ENCODE measurements around the gene CSAG3.
"Not testable (repeated sequence)": the region's sequence is repeated elsewhere in the genome, so short reads cannot be mapped to it uniquely, and the experiment has no call there.

The CSAG3 gene

DNA sequence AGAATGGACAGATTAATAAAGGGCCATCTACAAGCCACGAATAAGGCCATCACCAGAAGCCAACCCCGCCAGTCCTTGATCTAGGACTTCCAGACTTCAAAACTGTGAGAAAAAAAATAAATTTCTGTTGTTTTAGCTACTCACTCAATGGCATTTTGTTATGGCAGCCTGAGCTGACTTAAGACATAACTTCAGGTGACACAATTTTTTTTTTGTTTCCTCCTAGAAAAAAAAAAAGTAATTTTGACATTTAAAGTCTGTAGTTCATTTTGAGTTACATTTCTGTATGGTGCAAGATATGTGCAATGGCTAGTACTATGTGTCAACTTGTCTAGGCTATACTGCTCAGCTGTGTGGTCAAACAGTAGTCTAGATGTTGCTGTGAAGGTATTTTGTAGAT, at the start of gene CSAG3:
TSS of gene CSAG3 (plus strand) at position 301 of the 400 bp plus-strand sequence.
- DNase-seq = not testable (repeated sequence)

DNA sequence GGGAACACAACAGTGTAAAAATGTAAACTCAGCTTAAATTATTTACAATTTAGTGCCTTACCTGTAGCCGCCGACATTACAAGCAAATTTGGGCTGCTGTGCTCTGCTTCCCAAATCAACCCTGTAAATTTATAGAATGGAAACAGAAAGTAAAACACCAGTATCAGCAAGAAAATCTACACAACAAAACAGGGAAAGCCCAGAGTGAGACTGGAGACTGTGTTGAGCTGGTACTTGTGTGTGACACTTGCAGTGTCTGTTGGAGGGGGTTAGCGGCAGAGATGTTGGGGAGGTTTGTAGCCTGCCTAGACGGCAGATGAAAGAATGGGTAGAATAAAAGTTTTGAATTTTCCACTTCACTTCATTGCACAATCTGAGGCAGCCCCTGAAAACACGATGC, 45.8 kb upstream of the CSAG3 start:
- not testable (repeated sequence) for DNase-seq

DNA sequence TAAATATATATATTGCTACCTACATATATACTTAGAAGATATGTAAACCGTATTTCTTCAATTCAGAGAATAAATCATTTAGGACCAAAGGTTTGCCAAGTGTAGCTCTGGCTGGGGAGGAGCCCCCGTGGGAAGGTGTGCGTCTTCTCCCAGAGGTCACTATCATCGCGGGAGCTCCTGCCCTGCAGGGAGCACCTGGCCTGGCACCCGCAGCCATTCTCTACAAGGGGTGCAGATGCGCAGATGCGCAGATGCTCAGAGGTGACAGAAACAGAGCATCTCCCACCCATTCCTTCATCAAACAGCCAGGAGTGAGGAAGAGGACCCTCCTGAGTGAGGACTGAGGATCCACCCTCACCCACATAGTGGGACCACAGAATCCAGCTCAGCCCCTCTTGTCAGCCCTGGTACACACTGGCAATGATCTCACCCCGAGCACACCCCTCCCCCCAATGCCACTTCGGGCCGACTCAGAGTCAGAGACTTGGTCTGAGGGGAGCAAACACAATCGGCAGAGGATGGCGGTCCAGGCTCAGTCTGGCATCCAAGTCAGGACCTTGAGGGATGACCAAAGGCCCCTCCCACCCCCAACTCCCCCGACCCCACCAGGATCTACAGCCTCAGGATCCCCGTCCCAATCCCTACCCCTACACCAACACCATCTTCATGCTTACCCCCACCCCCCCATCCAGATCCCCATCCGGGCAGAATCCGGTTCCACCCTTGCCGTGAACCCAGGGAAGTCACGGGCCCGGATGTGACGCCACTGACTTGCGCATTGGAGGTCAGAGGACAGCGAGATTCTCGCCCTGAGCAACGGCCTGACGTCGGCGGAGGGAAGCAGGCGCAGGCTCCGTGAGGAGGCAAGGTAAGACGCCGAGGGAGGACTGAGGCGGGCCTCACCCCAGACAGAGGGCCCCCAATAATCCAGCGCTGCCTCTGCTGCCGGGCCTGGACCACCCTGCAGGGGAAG, 44.9 kb upstream of the CSAG3 start, which contains the start of gene MAGEA2B:
TSS of gene MAGEA2B (plus strand) at position 814 of the 973 bp plus-strand sequence. CDS start 2,479 bp downstream, outside the sequence.
- DNase-seq = not testable (repeated sequence)

DNA sequence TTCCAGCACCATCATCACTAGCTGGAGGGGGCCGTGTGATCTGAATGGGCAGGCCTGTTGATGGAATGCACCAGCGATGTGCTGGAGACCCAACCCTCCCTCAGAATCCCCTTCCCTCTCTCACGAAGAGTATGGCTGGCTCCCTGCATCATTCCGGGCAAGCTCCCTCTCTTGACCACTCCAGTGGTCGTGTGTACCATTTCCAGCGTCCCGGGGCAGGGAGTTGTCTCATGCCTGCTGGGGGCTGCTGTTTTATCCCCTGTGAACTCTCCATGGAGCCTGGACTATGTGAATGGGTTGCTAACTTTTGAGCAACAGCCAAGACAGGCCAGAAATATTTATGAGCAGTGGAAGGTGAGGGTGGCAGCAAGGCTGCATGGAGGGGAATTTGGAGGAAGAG, 33.6 kb upstream of the CSAG3 start:
- DNase-seq = no peak

DNA sequence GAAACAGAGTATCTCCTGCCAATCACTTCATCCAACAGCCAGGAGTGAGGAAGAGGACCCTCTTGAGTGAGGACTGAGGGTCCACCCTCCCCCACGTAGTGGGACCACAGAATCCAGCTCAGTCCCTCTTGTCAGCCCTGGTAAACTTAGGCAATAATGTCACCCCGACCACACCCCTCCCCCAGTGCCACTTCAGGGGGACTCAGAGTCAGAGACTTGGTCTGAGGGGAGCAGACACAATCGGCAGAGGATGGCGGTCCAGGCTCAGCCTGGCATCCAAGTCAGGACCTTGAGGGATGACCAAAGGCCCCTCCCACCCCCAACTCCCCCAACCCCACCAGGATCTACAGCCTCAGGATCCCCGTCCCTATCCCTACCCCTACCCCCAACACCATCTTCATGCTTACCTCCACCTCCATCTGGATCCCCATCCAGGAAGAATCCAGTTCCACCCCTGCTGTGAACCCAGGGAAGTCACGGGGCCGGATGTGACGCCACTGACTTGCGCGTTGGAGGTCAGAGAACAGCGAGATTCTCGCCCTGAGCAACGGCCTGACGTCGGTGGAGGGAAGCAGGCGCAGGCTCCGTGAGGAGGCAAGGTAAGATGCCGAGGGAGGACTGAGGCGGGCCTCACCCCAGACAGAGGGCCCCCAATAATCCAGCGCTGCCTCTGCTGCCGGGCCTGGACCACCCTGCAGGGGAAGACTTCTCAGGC, 25.6 kb upstream of the CSAG3 start, which contains the start of the genes CSAG1 and MAGEA12:
TSS of gene CSAG1 (minus strand) at position 461 of the 715 bp plus-strand sequence. CDS start 1,261 bp downstream, outside the sequence.
TSS of gene MAGEA12 (plus strand) at position 497 of the 715 bp plus-strand sequence. CDS start 2,405 bp downstream, outside the sequence.
- no peak for DNase-seq

DNA sequence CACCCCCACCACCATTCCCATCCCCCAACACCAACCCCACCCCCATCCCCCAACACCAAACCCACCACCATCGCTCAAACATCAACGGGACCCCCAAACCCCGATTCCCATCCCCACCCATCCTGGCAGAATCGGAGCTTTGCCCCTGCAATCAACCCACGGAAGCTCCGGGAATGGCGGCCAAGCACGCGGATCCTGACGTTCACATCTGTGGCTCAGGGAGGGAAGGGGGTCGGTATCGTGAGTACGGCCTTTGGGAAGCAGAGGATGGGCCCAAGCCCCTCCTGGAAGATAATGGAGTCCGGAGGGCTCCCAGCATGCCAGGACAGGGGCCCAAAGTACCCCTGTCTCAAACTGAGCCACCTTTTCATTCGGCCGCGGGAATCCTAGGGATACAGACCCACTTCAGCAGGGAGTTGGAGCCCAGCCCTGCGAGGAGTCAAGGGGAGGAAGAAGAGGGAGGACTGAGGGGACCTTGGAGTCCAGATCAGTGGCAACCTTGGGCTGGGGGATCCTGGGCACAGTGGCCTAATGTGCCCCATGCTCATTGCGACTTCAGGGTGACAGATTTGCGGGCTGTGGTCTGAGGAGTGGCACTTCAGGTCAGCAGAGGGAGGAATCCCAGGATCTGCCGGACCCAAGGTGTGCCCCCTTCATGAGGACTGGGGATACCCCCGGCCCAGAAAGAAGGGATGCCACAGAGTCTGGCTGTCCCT, 24.7 kb upstream of the CSAG3 start:
- DNase-seq = not testable (repeated sequence)

DNA sequence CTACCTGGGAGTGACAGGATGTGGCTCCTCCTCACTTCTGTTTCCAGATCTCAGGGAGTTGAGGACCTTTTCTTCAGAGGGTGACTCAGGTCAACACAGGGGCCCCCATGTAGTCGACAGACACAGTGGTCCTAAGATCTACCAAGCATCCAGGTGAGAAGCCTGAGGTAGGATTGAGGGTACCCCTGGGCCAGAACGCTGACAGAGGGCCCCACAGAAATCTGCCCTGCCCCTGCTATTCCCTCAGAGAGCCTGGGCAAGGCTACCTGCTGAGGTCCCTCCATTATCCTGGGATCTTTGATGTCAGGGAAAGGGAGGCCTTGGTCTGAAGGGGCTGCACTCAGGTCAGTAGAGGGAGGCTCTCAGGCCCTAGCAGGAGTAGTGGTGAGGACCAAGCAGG, 23.9 kb upstream of the CSAG3 start:
- DNase-seq = no peak

DNA sequence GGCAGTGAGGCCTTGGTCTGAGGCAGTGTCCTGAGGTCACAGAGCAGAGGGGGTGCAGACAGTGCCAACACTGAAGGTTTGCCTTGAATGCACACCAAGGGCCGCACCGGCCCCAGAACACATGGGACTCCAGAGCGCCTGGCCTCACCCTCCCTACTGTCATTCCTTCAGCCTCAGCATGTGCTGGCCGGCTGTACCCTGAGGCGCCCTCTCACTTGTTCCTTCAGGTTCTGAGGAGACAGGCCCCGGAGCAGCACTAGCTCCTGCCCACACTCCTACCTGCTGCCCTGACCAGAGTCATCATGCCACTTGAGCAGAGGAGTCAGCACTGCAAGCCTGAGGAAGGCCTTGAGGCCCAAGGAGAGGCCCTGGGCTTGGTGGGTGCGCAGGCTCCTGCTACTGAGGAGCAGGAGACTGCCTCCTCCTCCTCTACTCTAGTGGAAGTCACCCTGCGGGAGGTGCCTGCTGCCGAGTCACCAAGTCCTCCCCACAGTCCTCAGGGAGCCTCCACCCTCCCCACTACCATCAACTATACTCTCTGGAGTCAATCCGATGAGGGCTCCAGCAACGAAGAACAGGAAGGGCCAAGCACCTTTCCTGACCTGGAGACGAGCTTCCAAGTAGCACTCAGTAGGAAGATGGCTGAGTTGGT, 23.0 kb upstream of the CSAG3 start:
- no peak for DNase-seq

DNA sequence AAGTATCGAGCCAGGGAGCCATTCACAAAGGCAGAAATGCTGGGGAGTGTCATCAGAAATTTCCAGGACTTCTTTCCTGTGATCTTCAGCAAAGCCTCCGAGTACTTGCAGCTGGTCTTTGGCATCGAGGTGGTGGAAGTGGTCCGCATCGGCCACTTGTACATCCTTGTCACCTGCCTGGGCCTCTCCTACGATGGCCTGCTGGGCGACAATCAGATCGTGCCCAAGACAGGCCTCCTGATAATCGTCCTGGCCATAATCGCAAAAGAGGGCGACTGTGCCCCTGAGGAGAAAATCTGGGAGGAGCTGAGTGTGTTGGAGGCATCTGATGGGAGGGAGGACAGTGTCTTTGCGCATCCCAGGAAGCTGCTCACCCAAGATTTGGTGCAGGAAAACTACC, 22.5 kb upstream of the CSAG3 start:
- not testable (repeated sequence) for DNase-seq

DNA sequence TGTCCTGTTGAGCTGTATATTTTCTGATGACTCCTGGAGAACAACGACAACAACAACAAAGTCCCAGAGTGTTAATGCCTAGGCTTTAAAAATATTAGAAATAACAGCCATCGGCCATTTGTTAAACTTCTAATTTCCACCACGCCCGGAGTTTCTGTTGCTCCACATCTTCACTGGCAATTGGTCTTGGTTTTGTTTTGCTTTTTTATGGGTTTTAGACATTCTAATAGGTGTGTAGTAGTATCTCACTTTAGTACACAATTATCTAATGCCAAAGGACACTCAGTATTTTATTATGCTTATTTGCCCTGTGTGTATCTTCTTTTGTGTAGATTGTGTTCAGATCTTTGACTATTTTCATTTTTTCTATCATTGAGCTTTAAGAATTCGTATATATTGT, 20.5 kb upstream of the CSAG3 start:
- DNase-seq = no peak

DNA sequence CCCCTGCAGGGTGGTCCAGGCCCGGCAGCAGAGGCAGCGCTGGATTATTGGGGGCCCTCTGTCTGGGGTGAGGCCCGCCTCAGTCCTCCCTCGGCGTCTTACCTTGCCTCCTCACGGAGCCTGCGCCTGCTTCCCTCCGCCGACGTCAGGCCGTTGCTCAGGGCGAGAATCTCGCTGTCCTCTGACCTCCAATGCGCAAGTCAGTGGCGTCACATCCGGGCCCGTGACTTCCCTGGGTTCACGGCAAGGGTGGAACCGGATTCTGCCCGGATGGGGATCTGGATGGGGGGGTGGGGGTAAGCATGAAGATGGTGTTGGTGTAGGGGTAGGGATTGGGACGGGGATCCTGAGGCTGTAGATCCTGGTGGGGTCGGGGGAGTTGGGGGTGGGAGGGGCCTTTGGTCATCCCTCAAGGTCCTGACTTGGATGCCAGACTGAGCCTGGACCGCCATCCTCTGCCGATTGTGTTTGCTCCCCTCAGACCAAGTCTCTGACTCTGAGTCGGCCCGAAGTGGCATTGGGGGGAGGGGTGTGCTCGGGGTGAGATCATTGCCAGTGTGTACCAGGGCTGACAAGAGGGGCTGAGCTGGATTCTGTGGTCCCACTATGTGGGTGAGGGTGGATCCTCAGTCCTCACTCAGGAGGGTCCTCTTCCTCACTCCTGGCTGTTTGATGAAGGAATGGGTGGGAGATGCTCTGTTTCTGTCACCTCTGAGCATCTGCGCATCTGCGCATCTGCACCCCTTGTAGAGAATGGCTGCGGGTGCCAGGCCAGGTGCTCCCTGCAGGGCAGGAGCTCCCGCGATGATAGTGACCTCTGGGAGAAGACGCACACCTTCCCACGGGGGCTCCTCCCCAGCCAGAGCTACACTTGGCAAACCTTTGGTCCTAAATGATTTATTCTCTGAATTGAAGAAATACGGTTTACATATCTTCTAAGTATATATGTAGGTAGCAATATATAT, 5.0 kb upstream of the CSAG3 start, which contains the start of gene MAGEA2:
TSS of gene MAGEA2 (minus strand) at position 157 of the 965 bp plus-strand sequence. CDS start 2,479 bp downstream, outside the sequence.
- not testable (repeated sequence) for DNase-seq

DNA sequence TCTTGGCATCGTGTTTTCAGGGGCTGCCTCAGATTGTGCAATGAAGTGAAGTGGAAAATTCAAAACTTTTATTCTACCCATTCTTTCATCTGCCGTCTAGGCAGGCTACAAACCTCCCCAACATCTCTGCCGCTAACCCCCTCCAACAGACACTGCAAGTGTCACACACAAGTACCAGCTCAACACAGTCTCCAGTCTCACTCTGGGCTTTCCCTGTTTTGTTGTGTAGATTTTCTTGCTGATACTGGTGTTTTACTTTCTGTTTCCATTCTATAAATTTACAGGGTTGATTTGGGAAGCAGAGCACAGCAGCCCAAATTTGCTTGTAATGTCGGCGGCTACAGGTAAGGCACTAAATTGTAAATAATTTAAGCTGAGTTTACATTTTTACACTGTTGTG, 4.1 kb upstream of the CSAG3 start:
- not testable (repeated sequence) for DNase-seq

DNA sequence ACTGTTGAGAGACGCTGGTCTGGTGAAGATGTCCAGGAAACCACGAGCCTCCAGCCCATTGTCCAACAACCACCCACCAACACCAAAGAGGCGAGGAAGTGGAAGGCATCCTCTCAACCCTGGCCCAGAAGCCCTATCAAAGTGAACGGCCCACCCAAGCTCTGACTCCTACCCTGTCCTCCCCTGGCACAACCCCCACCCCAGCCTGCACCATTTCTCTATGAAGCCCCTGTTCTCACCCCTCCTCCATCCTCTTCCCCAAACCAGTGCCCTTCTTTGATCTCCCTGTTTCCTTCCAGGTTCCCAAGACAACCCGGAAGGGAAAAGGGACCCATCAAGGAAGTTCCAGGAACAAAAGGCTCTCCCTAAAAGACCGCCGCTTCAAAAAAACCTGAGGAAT, 526 bp downstream of the CSAG3 start:
- not testable (repeated sequence) for DNase-seq

DNA sequence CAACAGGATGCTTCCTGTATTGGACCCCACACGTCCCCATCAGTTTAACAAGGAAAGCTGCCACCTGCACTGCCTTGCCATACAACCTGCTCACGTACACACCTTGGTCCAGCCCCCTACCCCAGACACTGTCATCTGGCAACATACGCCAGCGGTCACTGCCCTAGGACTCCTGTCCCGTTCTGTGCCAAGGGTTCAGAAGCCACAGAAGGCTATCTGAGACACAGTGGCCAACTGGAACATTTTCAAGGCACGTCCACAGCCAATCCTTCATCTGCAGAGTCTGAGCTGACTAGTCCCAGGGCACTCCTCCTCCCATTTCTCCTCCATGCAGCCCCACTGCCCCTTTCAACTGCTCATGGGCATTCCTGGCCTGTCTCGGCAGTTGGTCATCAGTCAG, 2.6 kb downstream of the CSAG3 start:
- not testable (repeated sequence) for DNase-seq

DNA sequence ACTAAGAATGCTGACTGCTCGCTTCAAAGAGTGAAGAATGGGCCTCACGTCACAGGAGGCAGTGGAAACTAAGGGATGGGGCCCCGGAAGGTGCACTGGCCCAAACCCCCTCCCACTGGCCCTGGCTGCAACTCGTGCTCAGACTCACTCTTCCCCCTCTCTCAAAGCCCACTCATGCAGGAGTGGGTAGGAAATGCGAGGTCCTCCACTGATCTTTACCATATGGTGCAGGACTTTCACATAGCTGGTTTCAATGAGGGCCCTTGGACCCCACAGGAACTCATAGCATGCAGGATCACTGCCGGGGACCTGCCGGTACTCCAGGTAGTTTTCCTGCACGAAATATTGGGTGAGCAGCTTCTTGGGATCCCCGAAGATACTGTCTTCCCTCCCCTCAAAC, 7.5 kb downstream of the CSAG3 start:
- not testable (repeated sequence) for DNase-seq

DNA sequence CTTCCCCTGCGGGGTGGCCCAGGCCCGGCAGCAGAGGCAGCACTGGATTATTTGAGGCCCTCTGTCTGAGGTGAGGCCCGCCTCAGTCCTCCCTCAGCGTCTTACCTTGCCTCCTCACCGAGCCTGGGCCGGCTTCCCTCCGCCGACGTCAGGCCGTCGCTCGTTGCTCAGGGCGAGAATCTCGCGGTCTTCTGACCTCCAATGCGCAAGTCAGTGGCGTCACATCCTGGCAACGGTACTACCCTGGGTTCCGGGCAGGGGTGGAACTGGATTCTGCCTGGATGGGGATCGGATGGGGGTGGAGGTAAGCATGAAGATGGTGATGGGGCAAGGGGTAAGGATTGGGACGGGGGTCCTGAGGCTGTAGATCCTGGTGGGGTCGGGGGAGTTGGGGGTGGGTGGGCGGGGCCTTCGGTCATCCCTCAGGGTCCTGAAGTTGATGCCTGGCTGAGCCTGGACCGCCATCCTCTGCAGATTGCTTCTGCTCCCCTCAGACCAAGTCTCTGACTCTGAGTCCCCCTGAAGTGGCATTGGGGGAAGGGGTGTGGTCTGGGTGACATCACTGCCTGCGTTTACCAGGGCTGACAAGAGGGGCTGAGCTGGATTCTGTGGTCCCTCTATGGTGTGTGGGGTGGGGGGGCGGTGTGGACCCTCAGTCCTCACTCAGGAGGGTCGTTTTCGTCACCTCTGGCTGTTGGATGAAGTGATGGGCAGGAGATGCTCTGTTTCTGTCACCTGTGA, 10.7 kb downstream of the CSAG3 start, which contains the start of gene MAGEA6:
TSS of gene MAGEA6 (minus strand) at position 141 of the 741 bp plus-strand sequence. CDS start 2,039 bp downstream, outside the sequence.
- DNase-seq = not testable (repeated sequence)

DNA sequence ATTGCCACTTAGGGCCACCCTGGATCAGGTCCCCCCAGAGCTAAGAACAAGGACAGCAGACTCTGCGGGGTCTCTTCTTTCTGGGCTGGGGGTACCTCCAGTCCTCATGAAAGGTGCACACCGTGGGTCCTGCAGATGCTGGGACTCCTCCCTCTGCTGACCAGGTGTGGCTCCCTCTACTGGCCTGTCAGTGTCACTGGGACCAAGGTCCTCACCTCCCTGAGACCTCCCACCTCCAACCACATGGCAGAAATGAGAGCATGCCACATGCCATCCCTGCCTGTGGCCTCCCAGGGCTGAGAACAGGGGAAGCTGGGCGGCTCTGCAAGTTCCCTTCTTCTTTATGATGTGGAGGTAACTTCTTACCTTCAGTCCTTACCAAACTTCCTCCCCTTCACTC, 28.0 kb downstream of the CSAG3 start:
- DNase-seq = not testable (repeated sequence)

DNA sequence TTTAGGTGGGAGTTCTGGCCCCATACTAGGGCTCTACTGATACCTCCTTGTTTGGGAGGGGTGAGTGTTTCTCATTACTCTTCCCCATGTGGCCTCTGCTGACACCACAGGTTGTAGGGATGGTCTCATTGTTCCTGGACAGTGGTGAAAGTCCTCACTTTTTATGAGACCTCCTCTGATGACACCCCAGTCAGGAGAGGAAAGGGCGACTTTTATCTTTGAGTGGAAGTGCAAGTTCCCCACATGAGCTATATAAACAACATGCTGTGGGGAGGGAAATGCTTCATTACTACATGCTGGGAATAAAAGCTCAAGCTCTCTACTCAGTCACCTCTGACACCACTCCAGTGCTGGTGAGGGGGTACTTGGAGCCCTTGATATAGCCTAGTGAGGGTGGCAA, 39.9 kb downstream of the CSAG3 start:
- no peak for DNase-seq

DNA sequence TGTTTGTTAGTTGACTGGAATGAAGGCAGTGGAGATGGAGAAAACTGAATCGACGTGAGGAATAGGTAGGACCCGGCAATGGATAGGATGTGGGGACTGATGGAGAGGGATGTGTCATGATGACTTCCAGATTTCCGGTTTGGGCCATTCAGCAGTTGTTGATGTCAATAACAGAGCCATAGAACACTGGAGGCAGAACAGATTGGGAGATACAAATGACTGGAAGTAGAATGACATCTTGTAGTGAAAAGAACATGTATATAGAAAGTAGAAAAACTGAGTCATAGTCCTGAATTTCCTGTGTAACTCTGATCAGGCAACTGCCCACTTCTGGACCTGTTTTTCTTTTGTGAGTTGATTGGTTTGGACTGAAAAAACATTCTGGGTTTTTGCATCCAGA, 47.0 kb downstream of the CSAG3 start:
- DNase-seq = no peak
